NCI-H2081 (cell line): ENCODE measurements around the gene GRID2.
A peak's percentile ranks its signal among the peaks of the same experiment; 100 is the strongest.
"Not testable (repeated sequence)": the region's sequence is repeated elsewhere in the genome, so short reads cannot be mapped to it uniquely, and the experiment has no call there.

Experiments
- DNase-seq, 2 experiments: peaks; one replicate each; lab custom pipeline; 2025; lab: John Stamatoyannopoulos, UW

GRID2 gene

DNA sequence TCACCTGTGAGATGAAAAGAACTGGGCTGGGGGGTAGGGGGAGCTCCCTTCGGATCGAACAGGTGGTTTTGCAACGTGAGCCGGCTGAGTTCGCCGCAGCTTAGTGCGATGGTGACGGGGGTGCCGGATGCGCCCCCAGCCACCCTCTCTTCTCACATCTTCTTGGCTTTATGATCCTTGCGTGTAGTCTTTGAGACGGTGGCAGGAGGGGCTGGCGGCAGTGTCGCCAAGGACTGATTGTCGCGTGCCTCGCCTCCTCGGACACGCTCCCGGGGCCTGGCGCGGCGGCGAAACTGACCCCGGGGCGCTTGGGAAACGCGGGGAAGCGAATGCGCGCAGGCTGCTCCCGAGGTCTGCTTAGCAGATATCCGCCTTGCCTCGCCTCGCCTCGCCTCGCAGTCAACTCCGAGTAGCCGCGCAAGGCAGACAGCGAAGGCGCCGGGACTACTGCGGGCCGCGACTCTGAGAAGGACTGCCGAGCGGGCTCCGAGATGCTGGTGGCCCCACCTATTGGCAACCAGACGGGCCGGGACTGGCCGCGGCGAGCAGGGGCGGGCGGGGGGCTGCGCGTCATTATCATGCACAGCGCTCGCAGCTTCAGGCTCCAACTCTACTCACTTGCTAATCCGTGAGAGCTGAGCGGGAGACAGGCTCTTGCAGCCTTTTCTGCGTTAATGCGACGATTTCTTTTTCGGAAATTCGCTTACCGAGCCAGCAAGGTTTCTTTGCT lies 1.5 kb downstream of the GRID2 start:
- peak in 1 of 2 experiments; percentile 31 for DNase-seq

DNA sequence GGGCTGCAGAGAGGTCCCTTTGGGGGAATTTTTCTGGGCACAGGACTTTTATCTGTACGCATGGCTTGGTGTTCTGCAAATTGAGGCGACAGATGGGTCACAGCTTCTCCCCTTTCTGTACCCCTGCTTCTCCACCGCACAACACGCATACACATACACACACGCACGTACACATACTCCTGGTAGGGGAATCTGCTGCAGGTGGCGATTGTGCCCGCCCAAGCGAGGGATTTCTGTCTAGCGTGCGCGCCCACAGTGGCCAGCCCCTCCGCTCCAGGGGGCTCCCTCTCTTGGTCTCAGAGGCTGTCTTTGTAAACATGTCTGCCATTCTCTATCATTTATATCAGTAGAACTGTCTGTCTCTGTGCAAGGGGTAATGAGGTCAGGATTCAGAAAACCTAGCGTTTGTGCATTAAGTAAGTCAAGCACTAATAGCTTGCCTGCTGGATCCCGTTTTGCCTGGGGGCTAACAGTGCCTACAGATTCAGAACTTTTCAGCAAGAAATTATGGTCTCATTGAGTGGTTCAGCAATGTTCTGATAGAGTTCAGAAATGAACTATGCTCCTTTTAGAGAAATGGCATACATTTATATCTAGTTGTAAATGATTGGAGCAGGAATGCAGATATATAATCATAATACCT lies 2.2 kb downstream of the GRID2 start:
- DNase-seq, result no peak

DNA sequence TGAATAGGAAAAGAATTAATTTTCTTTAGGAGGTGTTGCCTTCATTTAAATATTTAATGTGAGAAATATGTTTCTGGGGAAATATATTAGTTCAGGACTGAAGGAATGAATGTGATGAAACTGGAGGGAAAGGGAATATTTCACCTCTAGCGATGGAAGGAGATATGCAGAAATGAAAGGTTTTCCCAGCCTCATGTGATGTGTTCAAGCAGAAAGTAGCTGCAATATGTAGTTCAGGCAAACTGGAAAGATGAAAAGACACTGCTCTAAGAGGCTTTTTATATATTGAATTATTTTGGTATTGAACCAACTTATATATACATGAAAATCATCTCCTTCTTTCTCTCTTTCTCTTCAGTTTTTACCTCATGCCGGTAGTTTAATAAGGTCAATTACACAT lies 3.4 kb downstream of the GRID2 start:
- no peak for DNase-seq

DNA sequence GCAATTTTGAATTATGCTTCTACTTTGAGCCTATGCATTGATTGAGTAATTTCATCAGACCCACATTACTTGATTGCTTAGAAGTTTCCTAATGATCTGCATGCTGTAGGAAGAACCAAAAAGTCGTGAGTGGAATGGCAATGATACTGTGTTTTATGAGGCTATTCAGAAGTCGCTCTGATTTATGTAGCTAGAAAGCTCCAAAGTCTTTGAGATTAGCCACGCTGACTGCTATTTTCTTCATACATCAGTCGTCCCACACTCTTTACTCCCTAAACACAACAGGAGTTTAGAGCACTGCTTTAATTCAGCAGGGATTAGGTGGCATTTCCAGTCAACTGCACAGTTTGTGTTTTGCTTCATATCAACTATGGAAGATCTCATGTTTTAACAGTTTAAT lies 4.1 kb downstream of the GRID2 start:
- DNase-seq, result no peak

DNA sequence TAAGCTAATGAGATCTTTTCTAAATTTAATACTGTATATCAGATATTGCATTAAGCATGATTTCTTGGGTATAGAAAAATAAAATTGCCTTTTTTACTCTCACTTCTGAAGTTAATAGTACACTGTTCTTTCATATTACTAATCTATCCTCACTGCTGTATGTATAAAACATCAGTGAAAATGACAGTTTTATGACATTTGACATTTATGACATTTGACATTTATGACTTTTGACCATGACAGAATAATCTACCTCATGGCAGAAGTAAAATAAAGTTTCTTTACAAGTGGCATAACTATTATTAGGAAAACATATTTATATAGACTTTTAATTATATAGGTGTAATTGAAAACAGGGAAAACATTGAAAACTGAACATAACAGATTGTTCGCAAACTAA lies 13.3 kb downstream of the GRID2 start:
- DNase-seq, result no peak

DNA sequence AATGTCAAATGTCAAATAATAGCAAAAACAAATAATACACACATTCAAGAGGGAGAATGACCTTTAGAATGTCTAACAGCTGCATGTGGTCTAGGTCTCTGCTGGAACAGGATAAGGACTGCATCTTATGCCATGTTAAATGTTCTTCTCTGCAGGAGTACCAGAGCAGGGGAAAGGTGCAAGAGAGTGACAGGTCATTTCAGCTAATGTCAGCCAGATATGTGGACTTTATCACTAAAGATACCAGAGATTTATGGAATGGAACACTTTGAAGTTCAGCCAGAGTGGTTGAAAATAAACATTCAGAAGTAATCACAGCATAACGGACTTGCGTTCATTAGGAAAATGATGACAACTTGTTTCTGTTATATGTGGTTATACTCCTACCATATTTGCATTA lies 24.3 kb downstream of the GRID2 start:
- no peak for DNase-seq

DNA sequence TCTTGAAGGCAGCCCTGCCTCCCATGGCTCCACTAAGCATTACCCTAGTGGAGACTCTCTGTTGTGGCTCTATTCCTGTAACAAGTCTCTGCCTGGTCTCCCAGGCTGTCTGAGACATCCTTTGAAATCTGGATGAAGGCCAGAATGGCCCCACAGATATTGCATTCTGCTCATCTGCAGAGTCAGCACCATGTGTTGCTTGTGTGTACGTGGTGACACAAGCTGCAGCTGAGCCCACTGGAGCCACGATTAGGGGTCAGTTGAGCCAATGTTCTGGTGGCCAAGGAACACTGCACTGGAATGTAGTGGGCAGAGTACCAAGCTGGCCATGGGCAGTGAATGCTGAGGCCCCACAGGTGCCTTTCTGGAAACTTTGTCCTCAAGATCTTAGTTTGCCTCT lies 29.2 kb downstream of the GRID2 start:
- DNase-seq, result no peak

DNA sequence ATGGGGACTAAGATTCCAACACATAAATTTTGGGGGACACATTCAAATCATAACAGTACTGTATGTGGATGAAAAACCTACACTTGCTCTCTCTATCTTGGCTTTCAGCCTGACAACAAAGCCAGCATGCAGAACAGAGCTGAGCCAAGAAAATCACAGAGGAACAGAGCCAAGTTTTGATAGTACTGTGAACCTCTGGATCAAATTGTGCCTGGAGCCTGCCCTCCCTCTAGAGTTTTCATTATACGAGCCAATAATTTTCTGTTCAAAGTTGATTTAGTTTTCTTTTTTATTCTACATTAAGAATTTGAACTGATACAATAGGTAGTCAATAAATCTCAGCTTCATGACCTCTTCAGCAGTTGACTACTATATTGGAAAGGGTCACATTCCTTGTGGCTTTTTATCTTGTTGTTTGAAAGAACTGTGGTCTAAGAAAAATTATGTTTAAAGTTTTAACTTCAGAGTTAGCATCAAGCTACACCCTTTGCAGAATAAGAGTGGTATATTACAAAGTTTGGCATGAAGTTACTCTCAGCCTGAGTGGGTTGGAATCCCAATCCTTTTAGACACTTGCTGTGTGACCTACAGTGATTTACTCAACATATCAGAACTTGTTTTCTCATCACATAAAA lies 31.1 kb downstream of the GRID2 start:
- DNase-seq, result no peak

DNA sequence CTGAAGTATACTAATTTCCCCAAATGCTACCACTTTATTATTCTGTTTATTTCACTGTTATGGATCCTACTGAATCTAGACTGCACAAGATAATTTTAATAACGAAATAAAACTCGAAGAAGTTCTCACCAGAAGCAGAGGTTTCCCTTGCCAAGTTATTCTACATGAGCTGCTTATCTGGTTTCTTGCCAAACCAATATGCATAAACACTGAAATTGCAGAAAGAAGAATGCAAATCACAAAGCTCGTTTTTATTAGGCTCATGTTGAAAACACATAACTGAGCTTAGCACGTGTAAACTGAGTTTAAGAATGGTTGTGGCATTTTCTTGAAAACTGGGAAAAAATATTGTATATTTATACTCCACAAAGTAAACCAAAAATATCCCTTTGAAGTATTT lies 35.9 kb downstream of the GRID2 start:
- no peak for DNase-seq

DNA sequence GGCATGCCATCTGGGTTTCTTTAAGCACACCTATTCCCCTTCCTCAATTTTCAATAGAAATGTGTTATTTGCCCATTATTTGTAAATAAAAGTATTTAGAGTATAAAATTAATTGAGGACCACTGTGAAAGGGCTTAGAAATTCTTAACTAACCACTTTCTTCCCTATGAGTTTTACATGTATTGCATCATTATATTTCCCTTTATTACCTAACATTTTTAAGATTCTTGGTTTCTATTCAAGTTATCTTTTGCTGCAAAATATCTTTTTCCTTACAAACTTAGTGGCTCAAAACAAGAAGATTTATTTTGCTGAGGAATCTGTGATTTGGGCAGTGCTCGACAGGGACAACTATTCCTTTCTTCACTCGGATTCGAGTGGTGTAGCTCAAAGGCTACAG lies 40.5 kb downstream of the GRID2 start:
- DNase-seq, result no peak

DNA sequence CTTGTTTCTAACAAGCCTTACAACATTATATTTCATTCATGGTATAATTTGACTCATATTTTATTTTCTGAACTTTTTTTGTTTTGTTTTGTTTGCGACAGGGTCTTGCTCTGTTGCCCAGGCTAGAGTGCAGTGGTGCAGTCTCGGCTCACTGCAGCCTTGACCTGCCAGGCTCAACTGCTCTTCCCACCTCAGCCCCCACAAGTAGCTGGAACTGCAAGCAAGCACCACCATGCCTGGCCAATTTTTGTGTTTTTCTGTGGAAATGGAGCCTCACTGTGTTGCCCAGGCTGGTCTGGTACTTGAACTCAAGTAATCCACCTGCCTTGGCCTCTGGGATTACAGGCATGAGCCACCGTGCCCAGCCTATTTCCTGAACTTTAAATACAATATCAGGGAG lies 42.5 kb downstream of the GRID2 start:
- no peak for DNase-seq

DNA sequence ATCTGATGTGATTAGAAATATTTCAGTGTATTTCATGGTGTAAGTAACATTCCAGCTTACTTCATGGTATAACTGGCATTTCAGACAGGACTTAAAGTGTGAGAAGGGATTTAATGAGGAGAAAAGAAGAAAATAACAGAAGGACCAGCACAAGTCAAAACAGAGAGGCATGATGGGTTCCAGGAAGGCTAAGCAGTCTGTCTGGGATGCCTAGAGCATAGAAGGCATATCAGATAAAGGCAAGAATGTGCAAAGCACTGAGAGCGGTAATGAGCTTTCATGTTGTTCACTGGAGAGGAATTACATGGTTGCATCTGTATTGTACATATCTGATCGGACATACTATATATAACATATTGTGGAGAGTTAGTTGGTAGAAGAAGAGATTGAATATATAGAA lies 54.2 kb downstream of the GRID2 start:
- DNase-seq, result no peak

DNA sequence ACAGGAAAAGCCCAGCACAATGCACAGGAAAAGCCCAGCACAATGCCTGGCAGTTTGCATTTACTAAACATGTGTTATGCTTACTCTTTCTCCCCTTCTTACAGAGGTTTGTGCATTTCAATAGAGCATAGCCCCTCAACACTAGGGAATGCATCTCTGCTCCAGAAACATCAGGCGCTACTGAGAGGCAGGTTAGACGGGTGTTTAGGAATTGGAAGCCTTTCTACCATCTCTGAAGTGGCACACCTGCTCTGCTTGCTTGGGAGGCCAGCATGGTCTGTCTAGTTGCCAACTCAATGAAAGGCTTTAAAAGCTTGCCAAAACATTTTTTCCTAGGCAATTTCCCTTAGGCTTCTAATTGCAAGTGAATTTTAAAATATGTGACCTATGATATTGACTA lies 55.7 kb downstream of the GRID2 start:
- peak in 1 of 2 experiments; percentile 2 for DNase-seq

DNA sequence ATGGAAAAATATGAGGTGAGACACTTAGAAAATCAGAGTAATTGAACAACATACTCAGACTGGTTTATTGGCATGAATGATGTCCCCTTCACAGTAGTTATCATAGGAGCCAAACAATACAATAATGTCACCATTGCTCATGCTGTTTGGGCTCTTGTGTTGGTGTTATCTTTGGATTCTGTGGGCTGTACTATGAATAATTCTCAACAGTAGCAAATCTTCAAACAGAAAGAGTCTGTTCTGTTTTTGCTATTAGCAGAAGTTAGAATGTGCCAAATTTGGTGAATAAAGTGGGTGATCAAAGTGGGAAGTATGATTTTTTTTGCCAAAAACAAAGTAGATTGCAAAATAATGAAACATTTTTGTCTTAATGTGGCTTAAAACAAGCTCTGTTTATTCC lies 58.3 kb downstream of the GRID2 start:
- no peak for DNase-seq

DNA sequence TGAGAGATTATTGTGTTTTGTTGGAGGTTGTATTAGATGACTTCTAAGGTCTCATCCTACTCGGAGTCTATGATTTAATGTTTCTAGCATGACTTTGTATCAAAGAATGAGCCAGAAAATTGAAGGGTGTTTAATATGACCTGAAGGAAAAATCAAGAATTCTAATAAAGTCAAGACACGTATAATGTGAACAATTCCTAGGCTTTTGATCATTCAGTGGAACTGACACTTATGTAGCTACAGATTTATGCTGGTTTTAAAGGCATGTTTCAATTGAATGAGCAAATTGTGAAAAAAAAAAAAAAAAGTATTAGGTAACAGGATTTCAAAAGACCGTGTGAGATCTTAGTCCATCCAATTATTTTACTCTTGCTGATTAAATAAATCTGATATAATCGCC lies 64.9 kb downstream of the GRID2 start:
- DNase-seq, result no peak

DNA sequence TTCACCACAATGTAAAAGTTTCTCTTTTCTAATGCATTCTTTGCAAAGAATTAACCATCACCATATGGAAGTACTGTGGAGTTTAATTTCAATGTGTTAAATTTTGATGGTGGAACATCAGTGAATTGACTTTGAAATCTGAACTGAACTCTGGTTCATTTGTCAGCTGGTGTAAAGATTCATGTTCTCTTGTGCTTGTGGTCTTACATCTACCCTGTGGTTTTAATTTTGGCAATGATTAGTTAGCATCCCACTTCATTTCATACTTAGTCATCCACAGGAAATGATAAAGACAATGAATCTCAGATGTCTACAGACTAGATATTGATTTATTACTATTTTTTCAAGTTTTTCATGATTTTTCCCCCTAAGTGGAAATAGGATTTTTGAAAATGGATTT lies 77.8 kb downstream of the GRID2 start:
- DNase-seq, result no peak

DNA sequence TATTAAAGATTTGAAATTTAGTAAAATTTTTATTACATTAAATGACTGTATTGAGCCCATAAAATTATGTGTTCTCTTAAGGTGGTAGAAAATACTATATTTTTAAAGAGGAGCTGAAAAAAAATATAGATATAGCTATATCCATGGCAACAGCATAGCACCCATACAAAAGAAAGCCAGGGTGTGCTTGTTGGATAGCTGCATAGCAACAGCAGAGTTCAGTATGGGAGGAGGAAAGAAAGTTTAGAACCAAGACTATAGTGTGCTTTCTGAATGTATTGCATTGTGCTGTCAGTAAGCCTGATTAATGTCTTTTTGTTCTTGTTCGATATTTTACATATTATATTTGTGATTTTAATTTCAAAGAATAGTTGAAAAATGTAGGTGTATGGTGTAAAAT lies 78.4 kb downstream of the GRID2 start:
- no peak for DNase-seq

DNA sequence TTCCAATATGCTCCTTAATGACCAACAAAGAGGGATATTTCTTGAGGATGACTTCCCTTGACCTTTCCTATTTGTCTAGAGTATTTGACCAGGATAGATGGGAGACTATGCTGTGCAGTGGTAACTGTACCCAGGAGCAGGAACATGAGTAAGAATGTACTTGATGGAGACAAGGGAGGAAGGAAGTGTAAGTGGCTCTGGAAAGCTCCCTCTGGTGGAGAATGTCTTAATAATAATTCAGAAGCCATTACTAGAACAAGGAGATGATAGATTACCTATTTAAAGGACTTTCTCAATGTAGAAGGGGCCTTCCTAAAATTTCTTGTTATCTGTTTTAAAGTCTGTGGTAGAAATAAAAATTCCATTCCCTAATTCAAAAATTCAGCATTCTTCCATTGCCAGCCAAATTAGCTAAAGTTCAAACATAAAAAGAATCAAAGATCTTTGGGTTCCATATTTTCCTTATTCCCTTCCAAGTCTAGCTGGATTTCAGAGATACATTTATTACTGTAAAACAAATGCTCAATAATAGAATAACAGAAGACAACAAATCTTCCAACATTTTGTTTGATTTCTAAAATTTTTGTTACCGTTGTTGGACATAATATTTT lies 83.8 kb downstream of the GRID2 start:
- peak; percentile 16 to 19 for DNase-seq

DNA sequence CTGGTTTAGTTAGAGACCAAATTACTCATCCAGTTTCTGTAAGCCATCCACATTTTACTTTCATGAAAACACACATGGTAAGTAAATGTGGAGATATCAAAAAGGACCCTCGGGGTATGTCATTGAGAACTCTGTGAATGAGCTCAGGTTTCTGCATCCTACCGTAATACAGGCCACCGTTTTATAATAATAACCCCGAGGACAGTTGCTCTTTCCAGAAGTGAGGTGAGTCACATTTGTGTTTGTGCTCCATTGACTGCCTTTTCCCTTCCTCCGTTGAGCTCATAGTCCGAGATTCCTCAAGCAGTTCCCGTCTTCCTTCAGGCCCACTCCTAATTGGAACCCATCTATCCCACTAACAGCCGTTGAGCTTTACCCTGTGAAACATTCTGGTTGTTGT lies 95.3 kb downstream of the GRID2 start:
- no peak for DNase-seq

DNA sequence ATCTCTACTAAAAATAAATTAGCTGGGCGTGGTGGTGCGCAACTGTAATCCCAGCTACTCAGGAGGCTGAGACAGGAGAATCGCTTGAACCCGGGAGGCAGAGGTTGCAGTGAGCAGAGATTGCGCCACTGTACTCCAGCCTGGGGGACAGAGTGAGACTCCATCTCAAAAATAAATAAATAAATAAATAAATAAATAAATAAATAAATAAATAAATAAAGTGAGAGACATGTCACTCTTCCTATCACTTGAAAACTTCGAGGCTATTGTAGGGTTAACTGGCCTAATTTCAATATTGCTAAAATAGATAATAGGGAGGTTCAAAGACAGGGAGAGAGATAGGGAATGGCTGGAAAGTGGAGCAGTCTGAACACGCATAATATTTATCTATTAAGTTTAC lies 99.8 kb downstream of the GRID2 start:
- not testable (repeated sequence) for DNase-seq

DNA sequence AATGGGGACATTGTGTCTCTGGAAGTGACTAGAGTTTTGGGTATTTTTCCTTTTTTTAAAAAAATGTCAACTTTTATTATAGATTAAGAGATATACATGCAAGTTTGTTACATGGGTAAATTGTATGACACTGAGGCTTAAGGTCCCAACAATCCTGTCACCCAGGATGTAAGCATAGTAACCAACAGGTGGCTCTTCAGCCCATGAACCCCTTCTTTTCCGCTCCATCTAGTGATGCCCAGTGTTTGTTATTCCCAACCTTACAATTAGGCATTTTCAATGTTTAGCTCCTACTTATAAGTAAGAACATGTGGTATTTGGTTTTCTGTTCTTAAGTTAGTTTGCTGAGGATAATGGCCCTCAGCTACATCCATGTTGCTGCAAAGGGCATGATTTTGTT lies 102.7 kb downstream of the GRID2 start:
- no peak for DNase-seq

DNA sequence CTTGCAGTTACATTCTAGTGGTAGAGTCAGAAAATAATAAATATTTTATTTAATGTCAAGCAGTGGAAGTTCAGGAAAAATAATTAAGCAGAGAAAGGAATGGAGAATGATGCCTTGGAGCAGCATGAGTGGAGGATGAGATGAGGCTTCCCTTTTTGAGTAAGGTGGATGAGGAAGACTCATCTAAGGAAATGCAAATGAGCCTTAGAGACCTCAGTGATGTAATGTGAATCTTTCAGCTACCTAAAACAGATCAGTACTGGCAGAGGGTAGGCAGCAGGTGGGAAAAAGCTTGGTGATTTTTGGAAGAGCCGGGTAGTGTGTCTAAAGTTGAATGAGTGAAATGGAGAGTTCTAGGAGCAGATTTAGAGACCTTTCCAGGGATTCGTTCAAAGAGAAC lies 118.2 kb downstream of the GRID2 start:
- no peak for DNase-seq

DNA sequence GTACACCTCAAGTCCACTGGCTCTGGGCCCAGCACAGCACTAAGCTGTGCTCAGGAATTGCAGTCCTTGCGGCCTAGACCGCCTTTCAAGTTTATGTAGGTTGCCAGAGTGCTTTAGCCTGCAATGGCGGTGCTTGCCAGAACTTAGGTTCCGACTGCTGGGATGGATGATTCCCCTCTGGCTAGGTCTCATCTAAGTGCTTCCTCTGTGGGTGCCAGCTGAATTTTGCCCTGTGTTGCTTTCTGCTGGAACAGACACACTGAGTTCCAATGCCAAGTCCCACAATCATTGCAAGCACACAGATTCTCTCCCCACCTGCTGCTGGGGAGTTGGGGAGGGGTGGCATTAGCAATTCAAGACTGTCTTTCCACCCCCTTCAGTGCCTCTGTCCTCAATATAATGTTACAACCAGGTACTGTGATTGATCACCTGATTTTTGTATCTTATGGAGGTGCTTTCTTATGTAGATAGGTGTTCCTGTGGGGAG lies 129.5 kb downstream of the GRID2 start:
- DNase-seq, result no peak
